Measurements from ENCODE around the gene CD52. TPM values are rescaled to one million over a fixed set of nuclear protein-coding genes. Genes with fewer than 3 reads are reported as not detected.

CD52 gene
- total RNA-seq, 1 experiment from 2014 or later = 1.2 TPM

- Histone ChIP-seq H3K27me3 (ENCODE audit: insufficient read depth, low read depth) (no peaks in the 10 kb centered on the region), H3K27ac (peak overlapping the region; percentile 63), H3K79me2 (ENCODE audit: low read depth) (peaks cover 9% of the 10 kb centered on the region; the same call in 1 of the 2 replicates), H4K20me1 (ENCODE audit: insufficient read depth) (0 out of 2 replicates have a peak, but pooled peaks cover 3% of the 10 kb centered on the region), H2AFZ (peak overlapping the region; percentile 68), H3F3A (ENCODE audit: insufficient read depth, low read depth) (peaks cover 42% of the 10 kb centered on the region), H3K36me3 (ENCODE audit: low read depth) (peaks cover 14% of the 10 kb centered on the region; the same call in 1 of the 2 replicates), H3K4me3 (peak overlapping the region; percentile 62), H3K9me3 (ENCODE audit: insufficient read depth, low read depth) (no peaks in the 10 kb centered on the region), H3K4me1 (replicated peaks; ENCODE audit: insufficient read depth) (peaks cover 55% of the 10 kb centered on the region), H3K9me2 (ENCODE audit: insufficient read depth) (no peaks in the 10 kb centered on the region), H3K4me2 (peak overlapping the region; percentile 87)
- no TSS peak for BruUV-seq (replicated peaks)
- TF ChIP-seq CTCF (conservative IDR thresholded peaks at IDR 0.05) (no peak), EZH2 (IDR thresholded peaks at IDR 0.05; ENCODE audit: low read depth) (no peak)
- peak in 1 of 2 experiments; percentile 24 for DNase-seq
- intact Hi-C loops (cut with micrococcal nuclease; ENCODE audit: unreplicated experiment) = no loop called here
- POLR2A ChIA-PET (ENCODE audit: unreplicated experiment) = interaction anchor here (0.6 kb wide), 1 partner anchor 47 kb away, joined by 3 read pairs; no protein-coding TSS in a partner anchor
- CTCF ChIA-PET = interaction anchor here (0.6 to 0.7 kb wide), 3 partner anchors 30 to 120 kb away, joined by 5 to 13 read pairs (median 8); no protein-coding TSS in a partner anchor
Measured at GRCh38 chr1:26280333-26281042, 37.3 kb upstream of the CD52 start.

DNA sequence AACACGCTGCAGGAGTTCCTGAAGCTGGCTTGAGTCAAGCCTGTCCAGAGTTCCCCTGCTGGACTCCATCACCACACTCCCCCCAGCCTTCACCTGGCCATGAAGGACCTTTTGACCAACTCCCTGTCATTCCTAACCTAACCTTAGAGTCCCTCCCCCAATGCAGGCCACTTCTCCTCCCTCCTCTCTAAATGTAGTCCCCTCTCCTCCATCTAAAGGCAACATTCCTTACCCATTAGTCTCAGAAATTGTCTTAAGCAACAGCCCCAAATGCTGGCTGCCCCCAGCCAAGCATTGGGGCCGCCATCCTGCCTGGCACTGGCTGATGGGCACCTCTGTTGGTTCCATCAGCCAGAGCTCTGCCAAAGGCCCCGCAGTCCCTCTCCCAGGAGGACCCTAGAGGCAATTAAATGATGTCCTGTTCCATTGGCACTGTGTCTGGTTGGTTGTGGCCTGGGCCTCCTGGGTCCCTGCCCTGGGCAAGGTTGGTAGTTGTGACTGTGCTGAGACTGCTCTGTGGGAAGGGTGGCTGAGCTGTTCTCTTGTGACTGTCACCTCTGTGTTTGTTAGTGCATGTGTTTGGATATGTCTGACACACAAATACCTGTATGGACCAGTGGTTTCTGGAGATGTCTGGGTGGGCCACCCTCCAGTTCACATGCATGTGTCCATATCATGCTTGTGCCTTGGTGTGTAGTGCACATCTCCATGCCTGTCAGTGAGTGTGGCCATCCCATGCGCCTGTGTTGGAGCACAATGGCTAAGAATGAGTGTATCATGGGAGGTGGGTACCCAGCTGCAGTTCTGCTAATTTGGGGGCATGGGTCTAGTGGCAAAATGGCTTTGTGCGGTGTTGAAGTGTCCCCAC lies 36.4 kb upstream of the CD52 start:
- Histone ChIP-seq H3K9me3 (ENCODE audit: insufficient read depth, low read depth) (no peaks in the 10 kb centered on the region), H3K4me3 (no peak overlapping the region), H3K36me3 (ENCODE audit: low read depth) (peaks cover 14% of the 10 kb centered on the region; the same call in 1 of the 2 replicates), H4K20me1 (ENCODE audit: insufficient read depth) (0 out of 2 replicates have a peak, but pooled peaks cover 3% of the 10 kb centered on the region), H3K4me2 (peak overlapping the region; percentile 87), H3K27me3 (ENCODE audit: insufficient read depth, low read depth) (no peaks in the 10 kb centered on the region), H3K27ac (no peak overlapping the region), H3K79me2 (ENCODE audit: low read depth) (peaks cover 9% of the 10 kb centered on the region; the same call in 1 of the 2 replicates), H3K4me1 (replicated peaks; ENCODE audit: insufficient read depth) (peaks cover 47% of the 10 kb centered on the region), H3K9me2 (ENCODE audit: insufficient read depth) (no peaks in the 10 kb centered on the region), H3F3A (ENCODE audit: insufficient read depth, low read depth) (peaks cover 33% of the 10 kb centered on the region; the same call in 1 of the 2 replicates), H2AFZ (no peak overlapping the region)
- TF ChIP-seq EZH2 (IDR thresholded peaks at IDR 0.05; ENCODE audit: low read depth) (no peak), CTCF (conservative IDR thresholded peaks at IDR 0.05) (no peak)
- POLR2A ChIA-PET (ENCODE audit: unreplicated experiment) = interaction anchor here (0.5 to 0.6 kb wide), 2 partner anchors 48 to 1155 kb away, joined by 3 read pairs; no protein-coding TSS in a partner anchor
- intact Hi-C loops (cut with micrococcal nuclease; ENCODE audit: unreplicated experiment) = no loop called here
- CTCF ChIA-PET = interaction anchor here (0.7 kb wide), 1 partner anchor 112 kb away, joined by 5 read pairs; no protein-coding TSS in a partner anchor
- DNase-seq = no peak
- TSS peak; percentile 72 for BruUV-seq (replicated peaks)

DNA sequence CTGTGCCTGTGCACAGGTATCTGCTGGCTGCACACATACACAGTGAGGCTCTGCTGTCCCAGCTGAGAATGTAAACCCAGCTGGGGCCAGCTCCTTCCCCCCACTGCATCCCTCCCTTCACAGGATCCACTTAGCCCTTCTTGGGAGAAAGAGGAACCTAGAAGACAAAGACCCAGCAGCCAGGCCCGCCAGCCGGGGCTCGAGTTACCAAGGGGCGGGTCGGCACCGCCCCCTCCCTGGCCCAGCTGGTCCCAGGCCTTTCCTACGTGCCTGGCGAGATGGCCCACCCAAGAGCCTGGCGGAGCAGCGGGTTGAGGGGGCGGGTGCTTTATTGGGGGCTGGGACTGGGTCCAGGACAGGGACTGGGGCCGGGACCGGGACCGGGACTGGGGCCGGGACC lies 35.8 kb upstream of the CD52 start:
- Histone ChIP-seq H3K4me3 (no peak overlapping the region), H4K20me1 (ENCODE audit: insufficient read depth) (0 out of 2 replicates have a peak, but pooled peaks cover 3% of the 10 kb centered on the region), H3K9me3 (ENCODE audit: insufficient read depth, low read depth) (no peaks in the 10 kb centered on the region), H3K27me3 (ENCODE audit: insufficient read depth, low read depth) (no peaks in the 10 kb centered on the region), H3K4me2 (no peak overlapping the region), H3K79me2 (ENCODE audit: low read depth) (peaks cover 9% of the 10 kb centered on the region; the same call in 1 of the 2 replicates), H3K9me2 (ENCODE audit: insufficient read depth) (no peaks in the 10 kb centered on the region), H3K4me1 (replicated peaks; ENCODE audit: insufficient read depth) (peaks cover 41% of the 10 kb centered on the region), H3K27ac (no peak overlapping the region), H3K36me3 (ENCODE audit: low read depth) (peaks cover 8% of the 10 kb centered on the region; the same call in 1 of the 2 replicates), H2AFZ (no peak overlapping the region), H3F3A (ENCODE audit: insufficient read depth, low read depth) (peaks cover 27% of the 10 kb centered on the region; the same call in 1 of the 2 replicates)
- no TSS peak for BruUV-seq (replicated peaks)
- intact Hi-C loops (cut with micrococcal nuclease; ENCODE audit: unreplicated experiment) = no loop called here
- DNase-seq = peak in 1 of 2 experiments; percentile 28
- TF ChIP-seq EZH2 (IDR thresholded peaks at IDR 0.05; ENCODE audit: low read depth) (no peak), CTCF (conservative IDR thresholded peaks at IDR 0.05) (no peak)
- ChIA-PET POLR2A (ENCODE audit: unreplicated experiment) (interaction anchor here (0.5 to 0.6 kb wide), 2 partner anchors 583 to 1154 kb away, joined by 3 to 4 read pairs; no protein-coding TSS in a partner anchor), CTCF (no interaction called here)

Data from PC-9 (cell line).